Kidney (tissue), 14 donors: ENCODE data around the gene RHBDL1. TPM values are rescaled to one million over a fixed set of nuclear protein-coding genes. Genes with fewer than 3 reads are reported as not detected.
A peak's percentile ranks its signal among the peaks of the same experiment; 100 is the strongest.

Experiments
- DNase-seq, 5 donors: peaks; one replicate each; pipeline ENCODE4 v3.0.0-alpha.2; 2013 to 2020
- FAIRE-seq: peaks from 2 replicates; lab custom pipeline; 2012; peaks lifted over from hg19 to GRCh38; lab: Jason Lieb, UNC
- H3K27ac ChIP-seq, 2 donors: one replicate each; pipeline ENCODE4 v1.7.0; 2013; ENCODE audit warnings: low read depth in 2 of 2, low read length in 2 of 2, inconsistent platforms in 1 of 2
- H3K27me3 ChIP-seq: one replicate; pipeline ENCODE4 v1.7.1; 2013; ENCODE audit warnings: low read length, inconsistent platforms; ENCODE audit not compliant: control insufficient read depth, insufficient read depth
- H3K36me3 ChIP-seq, 3 donors: one replicate each; pipeline versions ENCODE4 v1.7.0 to v1.7.1; 2013; ENCODE audit warnings: low read length in 3 of 3, control low read depth in 1 of 3, inconsistent platforms in 1 of 3; ENCODE audit not compliant: insufficient read depth in 3 of 3, control insufficient read depth in 2 of 3
- H3K4me1 ChIP-seq, 3 donors: one replicate each; pipeline versions ENCODE4 v1.7.0 to v1.7.1; 2013; ENCODE audit warnings: low read length in 3 of 3, inconsistent platforms in 1 of 3, low read depth in 1 of 3; ENCODE audit not compliant: control insufficient read depth in 2 of 3, insufficient read depth in 2 of 3
- H3K4me3 ChIP-seq, 3 donors: one replicate each; pipeline versions ENCODE4 v1.7.0 to v1.8.1; 2013; ENCODE audit warnings: low read length in 3 of 3, control low read depth in 1 of 3, inconsistent platforms in 1 of 3
- H3K9ac ChIP-seq, 3 donors: one replicate each; pipeline versions ENCODE4 v1.7.0 to v1.7.1; 2013; ENCODE audit warnings: low read length in 3 of 3, control low read depth in 1 of 3, inconsistent platforms in 1 of 3
- H3K9me3 ChIP-seq, 3 donors: one replicate each; pipeline versions ENCODE4 v1.7.0 to v1.7.1; 2013; ENCODE audit warnings: low read length in 3 of 3, control low read depth in 1 of 3, inconsistent platforms in 1 of 3; ENCODE audit not compliant: control insufficient read depth in 2 of 3, insufficient read depth in 1 of 3
- CTCF ChIP-seq: IDR thresholded peaks from 3 replicates; pipeline ENCODE4 v1.5.1; 2012; ENCODE audit warnings: mild to moderate bottlenecking, moderate library complexity, borderline replicate concordance; ENCODE audit not compliant: insufficient read depth; ENCODE audit errors: extremely low read depth
- intact Hi-C: fragments of 100-400 bp; cut with DNase I; formaldehyde crosslinking; loops from one replicate; pipeline ENCODE4 v1.11.1; 2022
- polyA plus RNA-seq: library from polyadenylated mRNA; stranded (reverse); fragments of 350-450 nt; fragmentation: Illumina TruSeq; extraction: RNeasy Lipid Tissue Mini Kit (QIAGEN cat#74804); gene quantifications from one replicate; pipeline ENCODE4 v1.2.3, GENCODE V29; 2014; ENCODE audit warnings: low read depth, low replicate concordance; ENCODE audit not compliant: insufficient read depth
- total RNA-seq: library from RNA; stranded (reverse); fragmentation: NEBNext Ultra II Directional; extraction: Animal tissue kit (Norgen Biotek cat#: 25700); gene quantifications from one replicate; pipeline ENCODE4 v1.2.1, GENCODE V29; 2021
- donor health status: control.
- donor health status: control.
- donor health status: control.
- donor health status: control.
- donor health status: control.
- donor health status: DM: yes; HTN: yes; CAD: no.
- donor health status: Normal renal cell carcinoma (clear cell type).

RHBDL1 gene
- total and polyA plus RNA-seq, 2 donors from 2014 or later, result 0.88 to 9.7 TPM

- Histone ChIP-seq H3K27ac (no peak overlapping the region), H3K4me1 (peaks cover 0 to 27% (median 12%) of the 10 kb centered on the region in 3 donors), H3K27me3 (no peaks in the 10 kb centered on the region), H3K36me3 (peaks cover 0 to 6% (median 0%) of the 10 kb centered on the region in 3 donors), H3K9ac (no peak overlapping the region), H3K9me3 (no peaks in the 10 kb centered on the region), H3K4me3 (no peak overlapping the region)
- intact Hi-C loops, result no loop called here
- DNase-seq (peak in 2 of 5 donors; percentile 82 to 85), FAIRE-seq (no peak)
- TF ChIP-seq CTCF, result no peak
Observed at GRCh38 chr16:629833-630248, 45.6 kb upstream of the RHBDL1 start.

GRCh38 chr16:630249-630814 lies 45.1 kb upstream of the RHBDL1 start:
- H3K36me3 ChIP-seq, result peaks cover 0 to 6% (median 0%) of the 10 kb centered on the region in 3 donors
- no peak overlapping the region for H3K27ac ChIP-seq
- no peaks in the 10 kb centered on the region for H3K9me3 ChIP-seq
- no peaks in the 10 kb centered on the region for H3K27me3 ChIP-seq
- no peak for TF ChIP-seq CTCF
- DNase-seq (peak in 1 of 5 donors; percentile 36), FAIRE-seq (no peak)
- no peak overlapping the region for H3K4me3 ChIP-seq
- H3K4me1 ChIP-seq, result peaks cover 0 to 31% (median 12%) of the 10 kb centered on the region in 3 donors
- H3K9ac ChIP-seq, result no peak overlapping the region
- intact Hi-C loops, result no loop called here

GRCh38 chr16:630815-631405 lies 44.6 kb upstream of the RHBDL1 start, which contains the start of gene WFIKKN1:
TSS of gene WFIKKN1 (plus strand) at chr16:630985. CDS start at chr16:631254, 269 bp downstream.
- H3K4me3 ChIP-seq, result no peak within 1 kb of the TSS
- H3K4me1 ChIP-seq, result peaks cover 0 to 33% (median 12%) of the 10 kb centered on the region in 3 donors
- H3K27ac ChIP-seq, result no peak within 1 kb of the TSS
- no peak for TF ChIP-seq CTCF
- DNase-seq (peak; percentile 62 to 85 (median 76)), FAIRE-seq (no peak)
- H3K27me3 ChIP-seq, result no peaks in the 10 kb centered on the region
- no peaks in the 10 kb centered on the region for H3K9me3 ChIP-seq
- H3K36me3 ChIP-seq, result peaks cover 0 to 6% (median 0%) of the 10 kb centered on the region in 3 donors
- H3K9ac ChIP-seq, result no peak within 1 kb of the TSS
- intact Hi-C loops, result no loop called here
